Right lung (tissue), 10 donors: ENCODE measurements around the gene MNX1. TPM values are rescaled to one million over a fixed set of nuclear protein-coding genes. Genes with fewer than 3 reads are reported as not detected.
A peak's percentile ranks its signal among the peaks of the same experiment; 100 is the strongest.

Source experiments
- DNase-seq, 2 donors: peaks; one replicate each; pipeline ENCODE4 v3.0.0-alpha.2; 2013
- long read RNA-seq, 8 donors: transcript quantifications; one replicate each; lab custom pipeline, GENCODE V29; 2026
- polyA plus RNA-seq, 5 donors: library from polyadenylated mRNA; unstranded; fragments of 120-200 nt; gene quantifications; one replicate each; pipeline versions ENCODE4 v1.2.1 to v1.2.3, GENCODE V29; 2013; ENCODE audit warnings: inconsistent platforms in 1 of 5, low replicate concordance in 1 of 5; ENCODE audit not compliant: insufficient read length in 5 of 5, insufficient read depth in 1 of 5

MNX1 gene
- under 1 TPM; 0.16 to 0.45 (median 0.29) TPM for polyA plus RNA-seq
- long read RNA-seq, donor 1, partial matches to known transcripts, result 0 of 1 reads
- long read RNA-seq, donor 1, other reads (novel, unspliced or antisense), result 0 of 1 reads
- long read RNA-seq, donor 2, partial matches to known transcripts, result 0 of 1 reads
- long read RNA-seq, donor 2, other reads (novel, unspliced or antisense), result 0 of 1 reads
- long read RNA-seq, donor 3, partial matches to known transcripts, result 0 of 2 reads
- long read RNA-seq, donor 3, other reads (novel, unspliced or antisense), result 0 of 2 reads
- long read RNA-seq, donor 4, result 0 reads
- long read RNA-seq, donor 5, result 0 reads
- long read RNA-seq, donor 6, result 0 reads
- long read RNA-seq, donor 7, partial matches to known transcripts, result 0 of 1 reads
- long read RNA-seq, donor 7, other reads (novel, unspliced or antisense), result 0 of 1 reads
- long read RNA-seq, donor 8, result 0 reads

- DNase-seq, result no peak
Measured at GRCh38 chr7:157010588-157011332, at the start of gene MNX1. MNX1 (minus strand) TSS chr7:157010663; CDS start chr7:157010350, 313 bp downstream.

GRCh38 chr7:157059534-157059933 is 49.1 kb upstream of the MNX1 start:
- no peak for DNase-seq

- DNase-seq, result no peak
Measured at GRCh38 chr7:157058701-157059100, 48.2 kb upstream of the MNX1 start.

- DNase-seq, result no peak
Measured at GRCh38 chr7:157058068-157058467, 47.6 kb upstream of the MNX1 start.

GRCh38 chr7:157056957-157057902 is 46.8 kb upstream of the MNX1 start:
- no peak for DNase-seq

- DNase-seq, result no peak
Measured at GRCh38 chr7:157056246-157056645, 45.8 kb upstream of the MNX1 start.

GRCh38 chr7:157054927-157055326 is 44.5 kb upstream of the MNX1 start:
- no peak for DNase-seq

- DNase-seq, result no peak
Measured at GRCh38 chr7:157053118-157053517, 42.7 kb upstream of the MNX1 start.

- no peak for DNase-seq
Measured at GRCh38 chr7:157047148-157047547, 36.7 kb upstream of the MNX1 start.

- DNase-seq, result no peak
Measured at GRCh38 chr7:157046681-157047080, 36.2 kb upstream of the MNX1 start.

- no peak for DNase-seq
Measured at GRCh38 chr7:157044943-157045660, 34.6 kb upstream of the MNX1 start.

GRCh38 chr7:157044147-157044687 is 33.8 kb upstream of the MNX1 start:
- no peak for DNase-seq

GRCh38 chr7:157043745-157044144 is 33.3 kb upstream of the MNX1 start:
- DNase-seq, result peak; percentile 39 to 48

GRCh38 chr7:157041514-157042277 is 31.2 kb upstream of the MNX1 start:
- no peak for DNase-seq

GRCh38 chr7:157041004-157041403 is 30.5 kb upstream of the MNX1 start:
- peak; percentile 47 to 72 for DNase-seq

- no peak for DNase-seq
Measured at GRCh38 chr7:157037635-157038034, 27.2 kb upstream of the MNX1 start.

- DNase-seq, result no peak
Measured at GRCh38 chr7:157037028-157037427, 26.6 kb upstream of the MNX1 start.

- no peak for DNase-seq
Measured at GRCh38 chr7:157035979-157036378, 25.5 kb upstream of the MNX1 start.

GRCh38 chr7:157035302-157035701 is 24.8 kb upstream of the MNX1 start:
- DNase-seq, result no peak
